Measurements from ENCODE around the gene IL18RAP.

DNA sequence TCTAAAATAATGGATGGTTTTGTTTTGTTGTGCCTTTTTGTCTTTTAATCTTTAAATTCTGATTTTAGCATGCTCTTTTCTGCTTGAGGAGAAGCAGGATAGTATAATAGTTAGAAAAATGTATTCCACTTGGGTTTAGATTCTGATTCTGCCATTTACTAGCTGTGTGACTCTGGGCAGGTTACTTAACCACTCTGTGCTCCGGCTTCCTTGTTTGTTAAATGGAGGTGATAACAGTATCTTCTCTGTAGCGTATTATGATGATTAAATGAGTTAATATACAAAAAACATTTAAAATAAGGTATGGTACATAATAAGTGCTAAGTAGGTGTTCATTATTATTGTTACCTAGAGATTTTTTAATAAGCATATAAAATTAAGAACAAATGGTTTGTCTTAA lies 26.9 kb upstream of the IL18RAP start:
- TF ChIP-seq, protein P1, sequence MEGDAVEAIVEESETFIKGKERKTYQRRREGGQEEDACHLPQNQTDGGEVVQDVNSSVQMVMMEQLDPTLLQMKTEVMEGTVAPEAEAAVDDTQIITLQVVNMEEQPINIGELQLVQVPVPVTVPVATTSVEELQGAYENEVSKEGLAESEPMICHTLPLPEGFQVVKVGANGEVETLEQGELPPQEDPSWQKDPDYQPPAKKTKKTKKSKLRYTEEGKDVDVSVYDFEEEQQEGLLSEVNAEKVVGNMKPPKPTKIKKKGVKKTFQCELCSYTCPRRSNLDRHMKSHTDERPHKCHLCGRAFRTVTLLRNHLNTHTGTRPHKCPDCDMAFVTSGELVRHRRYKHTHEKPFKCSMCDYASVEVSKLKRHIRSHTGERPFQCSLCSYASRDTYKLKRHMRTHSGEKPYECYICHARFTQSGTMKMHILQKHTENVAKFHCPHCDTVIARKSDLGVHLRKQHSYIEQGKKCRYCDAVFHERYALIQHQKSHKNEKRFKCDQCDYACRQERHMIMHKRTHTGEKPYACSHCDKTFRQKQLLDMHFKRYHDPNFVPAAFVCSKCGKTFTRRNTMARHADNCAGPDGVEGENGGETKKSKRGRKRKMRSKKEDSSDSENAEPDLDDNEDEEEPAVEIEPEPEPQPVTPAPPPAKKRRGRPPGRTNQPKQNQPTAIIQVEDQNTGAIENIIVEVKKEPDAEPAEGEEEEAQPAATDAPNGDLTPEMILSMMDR (IDR thresholded peaks at IDR 0.05) = no peak
- no peak for TF ChIP-seq EZH2 (IDR thresholded peaks at IDR 0.05; ENCODE audit: borderline replicate concordance, insufficient read depth, low read depth, low read length, poor library complexity, severe bottlenecking)

All from B cell (primary cell).